ENCODE measurements around the gene GRPEL2. TPM values are rescaled to one million over a fixed set of nuclear protein-coding genes. Genes with fewer than 3 reads are reported as not detected.

Gene GRPEL2
- total and polyA plus RNA-seq, 2 of the 8 experiments (the other 6 are each of a cell fraction or from before 2014, with no cell fraction given): 11.2 to 52.2 TPM

DNA sequence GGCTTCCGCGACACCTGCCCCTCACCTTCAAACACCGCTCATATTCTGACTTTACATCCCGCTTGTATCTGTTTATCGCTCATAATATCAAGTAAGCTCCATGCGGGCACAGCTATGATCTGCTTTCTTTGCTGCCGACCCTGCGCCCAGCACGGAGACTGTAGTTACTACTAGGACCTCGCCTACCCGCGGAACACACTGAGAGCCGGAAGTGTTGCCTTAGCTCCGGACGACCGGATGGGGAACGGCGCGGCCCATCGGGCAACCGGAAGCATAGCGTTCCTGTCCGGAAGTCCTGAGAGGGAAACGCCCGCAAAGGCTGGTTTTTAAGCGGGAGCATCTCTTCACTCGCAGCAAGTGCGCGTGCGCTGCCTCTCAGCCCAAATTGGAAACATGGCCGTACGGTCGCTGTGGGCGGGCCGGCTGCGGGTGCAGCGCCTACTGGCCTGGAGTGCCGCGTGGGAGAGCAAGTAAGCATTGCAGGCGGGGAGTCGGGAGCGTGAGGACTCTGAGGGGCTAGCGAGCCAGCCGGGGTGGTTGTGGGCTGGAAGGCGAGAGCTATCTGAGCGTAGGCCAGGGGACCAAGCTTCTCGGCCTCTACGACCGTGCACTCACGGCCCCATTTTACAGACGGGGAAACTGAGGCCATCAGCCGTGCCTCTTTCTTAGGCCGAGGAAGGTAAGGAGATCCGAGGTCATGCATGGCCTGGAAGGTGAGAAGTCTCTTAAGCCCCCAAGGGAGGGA, at the start of gene GRPEL2 (continued):
- TF ChIP-seq KDM1A (IDR thresholded peaks at IDR 0.05; ENCODE audit: borderline replicate concordance, low read length) (peak; percentile 98), TAF7 (optimal IDR thresholded peaks at IDR 0.05; ENCODE audit: borderline replicate concordance, low read depth, low read length) (peak; percentile 54), SUZ12 (IDR thresholded peaks at IDR 0.05; ENCODE audit: low read length) (no peak), BRCA1 (IDR thresholded peaks at IDR 0.05; ENCODE audit: low read depth, low read length) (no peak), CEBPB (IDR thresholded peaks at IDR 0.05; ENCODE audit: low read depth, low read length) (no peak), SIX5 (IDR thresholded peaks at IDR 0.05; ENCODE audit: low read depth, low read length) (no peak), SIN3A (conservative IDR thresholded peaks at IDR 0.05 in 1 of 2, IDR thresholded peaks at IDR 0.05 in 1 of 2; ENCODE audit: low read depth in 1 of 2, low read length in 2 of 2) (peak; percentile 27 to 66; a peak in 2 of 4 replicates), ZNF274 (IDR thresholded peaks at IDR 0.05; ENCODE audit: borderline replicate concordance, extremely low read depth, low read length) (no peak), SRF (IDR thresholded peaks at IDR 0.05; ENCODE audit: low read depth, low read length) (0 out of 2 replicates have a peak, but pooled peaks have one; percentile 4), CBX8 (IDR thresholded peaks at IDR 0.05; ENCODE audit: borderline replicate concordance, low read depth, low read length) (no peak), TEAD4 (IDR thresholded peaks at IDR 0.05; ENCODE audit: low read depth, low read length) (no peak), RXRA (IDR thresholded peaks at IDR 0.05; ENCODE audit: insufficient read depth, low read depth, low read length) (no peak), SP2 (IDR thresholded peaks at IDR 0.05; ENCODE audit: low read length) (no peak), POLR2A (IDR thresholded peaks at IDR 0.05; ENCODE audit: control extremely low read depth in 1 of 2, low read depth in 2 of 2, low read length in 2 of 2) (peak; percentile 86 to 88), GTF2F1 (IDR thresholded peaks at IDR 0.05; ENCODE audit: borderline replicate concordance, low read depth, low read length) (peak; percentile 58), RNF2 (IDR thresholded peaks at IDR 0.05; ENCODE audit: borderline replicate concordance, low read depth, low read length, missing control alignments, poor library complexity, severe bottlenecking) (no peak), HDAC2 (IDR thresholded peaks at IDR 0.05; ENCODE audit: borderline replicate concordance in 1 of 2, low read depth in 2 of 2, low read length in 2 of 2) (peak in 1 of 2 experiments; percentile 94; a peak in 2 of 4 replicates), CTCF (IDR thresholded peaks at IDR 0.05; ENCODE audit: control extremely low read depth in 1 of 3, insufficient read depth in 1 of 3, low read depth in 1 of 3, low read length in 3 of 3) (no peak)
- TF ChIP-seq, protein P1, sequence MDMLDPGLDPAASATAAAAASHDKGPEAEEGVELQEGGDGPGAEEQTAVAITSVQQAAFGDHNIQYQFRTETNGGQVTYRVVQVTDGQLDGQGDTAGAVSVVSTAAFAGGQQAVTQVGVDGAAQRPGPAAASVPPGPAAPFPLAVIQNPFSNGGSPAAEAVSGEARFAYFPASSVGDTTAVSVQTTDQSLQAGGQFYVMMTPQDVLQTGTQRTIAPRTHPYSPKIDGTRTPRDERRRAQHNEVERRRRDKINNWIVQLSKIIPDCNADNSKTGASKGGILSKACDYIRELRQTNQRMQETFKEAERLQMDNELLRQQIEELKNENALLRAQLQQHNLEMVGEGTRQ (IDR thresholded peaks at IDR 0.05; ENCODE audit: low read length): no peak

Measured in H1 (cell line).